Type B pancreatic cell (in vitro differentiated cells): ENCODE data around the gene CDK5RAP3. TPM values are rescaled to one million over a fixed set of nuclear protein-coding genes. Genes with fewer than 3 reads are reported as not detected.

Experiments used
- DNase-seq: peaks from one replicate; pipeline ENCODE4 v3.0.0; 2021; ENCODE audit warnings: mixed read lengths; ENCODE audit not compliant: unreplicated experiment; ENCODE audit errors: extremely low spot score
- H3K27ac Mint-ChIP-seq: 2 replicates; pipeline ENCODE4 v1.8.0; 2021; ENCODE audit warnings: mild to moderate bottlenecking, mixed read lengths
- H3K27me3 Mint-ChIP-seq: 2 replicates; pipeline ENCODE4 v1.8.0; 2021; ENCODE audit warnings: mixed read lengths
- H3K36me3 Mint-ChIP-seq: 2 replicates; pipeline ENCODE4 v1.8.0; 2021; ENCODE audit warnings: mixed read lengths
- H3K4me1 Mint-ChIP-seq: one replicate; pipeline ENCODE4 v1.8.0; 2021; ENCODE audit warnings: mixed read lengths; ENCODE audit not compliant: unreplicated experiment
- H3K4me3 Mint-ChIP-seq: 2 replicates; pipeline ENCODE4 v1.8.0; 2021; ENCODE audit warnings: mild to moderate bottlenecking, mixed read lengths
- H3K9me3 Mint-ChIP-seq: 2 replicates; pipeline ENCODE4 v1.8.0; 2021; ENCODE audit warnings: mixed read lengths
- total RNA-seq: library from RNA; stranded (reverse); gene quantifications from 2 replicates; pipeline ENCODE4 v1.2.1, GENCODE V29; 2021; ENCODE audit warnings: low replicate concordance
- TF ChIP-seq, protein P1 (sequence below): fragments of 200-600 bp; sonication (generic); conservative IDR thresholded peaks from 2 replicates; pipeline ENCODE4 v1.5.0; 2021; ENCODE audit warnings: antibody characterized with exemption, mild to moderate bottlenecking

Gene CDK5RAP3
- total RNA-seq, 1 donor from 2014 or later, result 217 TPM

DNA sequence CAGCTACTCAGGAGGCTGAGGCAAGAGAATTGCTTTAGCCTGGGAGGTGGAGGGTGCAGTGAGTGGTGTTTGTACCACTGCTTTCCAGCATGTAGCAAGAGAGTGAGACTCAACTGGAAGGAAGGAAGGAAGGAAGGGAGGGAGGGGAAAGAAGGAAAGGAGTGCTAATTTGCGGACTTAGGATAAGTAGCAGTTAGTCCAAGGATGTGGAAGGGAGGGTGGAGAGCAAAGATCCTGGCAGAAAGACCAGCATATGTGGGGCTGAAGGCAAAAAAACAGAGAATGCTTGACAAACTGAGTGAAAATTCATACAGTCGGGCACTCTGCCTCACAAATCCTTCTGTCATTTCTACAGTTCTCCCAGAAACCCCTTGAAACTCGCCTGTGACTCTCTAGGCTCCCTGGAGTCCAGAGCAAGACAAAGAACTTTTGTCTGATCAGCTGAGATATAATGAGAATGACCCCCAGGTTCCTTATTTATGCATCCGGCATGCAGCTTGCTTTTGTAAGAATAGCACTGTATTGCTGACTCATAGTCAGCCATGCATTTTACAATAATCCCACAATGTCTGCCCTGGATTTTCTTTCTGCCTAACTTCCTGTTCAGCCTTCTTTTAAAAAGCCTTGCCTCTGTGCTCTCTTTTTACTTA lies 31.5 kb downstream of the CDK5RAP3 start:
- H3K27me3 Mint-ChIP-seq, result peaks cover 13% of the 10 kb centered on the region
- H3K36me3 Mint-ChIP-seq, result no peaks in the 10 kb centered on the region
- peak overlapping the region; percentile 60 for H3K4me3 Mint-ChIP-seq
- DNase-seq, result no peak
- peaks cover 45% of the 10 kb centered on the region for H3K4me1 Mint-ChIP-seq
- TF ChIP-seq, protein P1, sequence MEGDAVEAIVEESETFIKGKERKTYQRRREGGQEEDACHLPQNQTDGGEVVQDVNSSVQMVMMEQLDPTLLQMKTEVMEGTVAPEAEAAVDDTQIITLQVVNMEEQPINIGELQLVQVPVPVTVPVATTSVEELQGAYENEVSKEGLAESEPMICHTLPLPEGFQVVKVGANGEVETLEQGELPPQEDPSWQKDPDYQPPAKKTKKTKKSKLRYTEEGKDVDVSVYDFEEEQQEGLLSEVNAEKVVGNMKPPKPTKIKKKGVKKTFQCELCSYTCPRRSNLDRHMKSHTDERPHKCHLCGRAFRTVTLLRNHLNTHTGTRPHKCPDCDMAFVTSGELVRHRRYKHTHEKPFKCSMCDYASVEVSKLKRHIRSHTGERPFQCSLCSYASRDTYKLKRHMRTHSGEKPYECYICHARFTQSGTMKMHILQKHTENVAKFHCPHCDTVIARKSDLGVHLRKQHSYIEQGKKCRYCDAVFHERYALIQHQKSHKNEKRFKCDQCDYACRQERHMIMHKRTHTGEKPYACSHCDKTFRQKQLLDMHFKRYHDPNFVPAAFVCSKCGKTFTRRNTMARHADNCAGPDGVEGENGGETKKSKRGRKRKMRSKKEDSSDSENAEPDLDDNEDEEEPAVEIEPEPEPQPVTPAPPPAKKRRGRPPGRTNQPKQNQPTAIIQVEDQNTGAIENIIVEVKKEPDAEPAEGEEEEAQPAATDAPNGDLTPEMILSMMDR, result no peak
- peak overlapping the region; percentile 81 for H3K27ac Mint-ChIP-seq
- no peaks in the 10 kb centered on the region for H3K9me3 Mint-ChIP-seq

DNA sequence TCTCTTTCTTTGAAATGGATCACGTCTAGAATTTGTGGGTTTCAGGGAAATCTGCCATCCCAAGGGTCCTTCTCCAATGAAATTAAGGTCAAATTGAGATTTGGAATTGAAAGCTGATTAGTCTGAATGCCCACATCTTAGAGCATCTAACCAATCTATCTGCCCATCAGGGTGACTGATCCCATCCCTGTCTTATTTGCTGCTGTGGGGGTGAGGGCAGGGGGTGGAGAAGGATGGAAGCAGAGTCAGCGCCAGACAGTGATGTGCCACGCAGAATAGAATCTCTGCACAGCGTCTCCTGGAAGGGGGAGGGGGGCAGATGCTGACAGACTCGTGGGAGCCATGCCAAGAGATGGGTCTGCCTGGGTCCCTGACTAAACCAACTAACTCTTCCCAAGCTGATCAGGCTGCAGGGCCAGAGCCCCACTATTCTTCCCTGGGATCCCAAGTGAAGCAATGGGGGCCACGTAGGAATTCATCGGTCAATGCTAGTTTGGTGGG lies 32.1 kb downstream of the CDK5RAP3 start:
- peak overlapping the region; percentile 60 for H3K4me3 Mint-ChIP-seq
- no peaks in the 10 kb centered on the region for H3K36me3 Mint-ChIP-seq
- no peak for DNase-seq
- H3K4me1 Mint-ChIP-seq, result peaks cover 45% of the 10 kb centered on the region
- peaks cover 13% of the 10 kb centered on the region for H3K27me3 Mint-ChIP-seq
- peak overlapping the region; percentile 81 for H3K27ac Mint-ChIP-seq
- TF ChIP-seq, protein P1, result no peak
- no peaks in the 10 kb centered on the region for H3K9me3 Mint-ChIP-seq

DNA sequence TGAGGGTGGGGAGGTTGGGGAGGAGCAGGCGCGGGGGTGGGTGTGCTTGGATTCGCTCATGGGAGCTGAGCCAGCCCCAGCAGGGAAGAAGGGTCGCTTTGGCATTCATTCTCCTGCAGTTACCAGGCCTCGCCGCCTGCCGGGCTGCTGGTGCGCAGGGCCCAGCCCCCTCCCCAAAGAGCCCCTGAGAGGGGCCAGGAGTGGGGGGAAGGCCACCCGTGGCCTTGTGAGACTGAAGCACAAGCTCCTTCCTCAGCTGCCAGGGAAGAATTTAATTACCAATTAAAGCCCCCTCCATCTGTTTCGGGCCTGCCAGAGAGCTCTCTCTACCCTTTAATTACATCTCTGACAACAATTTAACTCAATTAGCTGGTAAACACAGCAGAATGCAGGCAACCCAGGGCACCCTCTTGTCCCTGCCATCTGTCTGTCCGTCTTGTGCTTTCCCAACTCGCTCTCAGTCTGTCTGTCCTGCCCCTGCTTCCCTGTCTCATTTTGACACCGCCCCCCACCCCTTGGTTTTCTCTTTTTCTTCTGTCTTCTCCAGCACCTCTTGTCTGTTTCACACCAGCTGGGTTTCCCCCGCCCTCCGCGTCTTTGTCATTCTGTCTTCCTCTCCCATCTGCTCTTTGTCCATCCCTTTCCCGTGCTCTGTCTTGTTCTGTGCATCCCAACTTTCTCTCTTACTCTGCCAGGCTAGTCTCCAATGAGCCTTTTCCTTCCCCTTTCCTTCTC lies 32.7 kb downstream of the CDK5RAP3 start:
- no peak for DNase-seq
- H3K27ac Mint-ChIP-seq, result peak overlapping the region; percentile 81
- H3K27me3 Mint-ChIP-seq, result peaks cover 13% of the 10 kb centered on the region
- H3K4me3 Mint-ChIP-seq, result peak overlapping the region; percentile 60
- H3K9me3 Mint-ChIP-seq, result no peaks in the 10 kb centered on the region
- no peaks in the 10 kb centered on the region for H3K36me3 Mint-ChIP-seq
- TF ChIP-seq, protein P1, result peak; percentile 70
- H3K4me1 Mint-ChIP-seq, result peaks cover 47% of the 10 kb centered on the region

DNA sequence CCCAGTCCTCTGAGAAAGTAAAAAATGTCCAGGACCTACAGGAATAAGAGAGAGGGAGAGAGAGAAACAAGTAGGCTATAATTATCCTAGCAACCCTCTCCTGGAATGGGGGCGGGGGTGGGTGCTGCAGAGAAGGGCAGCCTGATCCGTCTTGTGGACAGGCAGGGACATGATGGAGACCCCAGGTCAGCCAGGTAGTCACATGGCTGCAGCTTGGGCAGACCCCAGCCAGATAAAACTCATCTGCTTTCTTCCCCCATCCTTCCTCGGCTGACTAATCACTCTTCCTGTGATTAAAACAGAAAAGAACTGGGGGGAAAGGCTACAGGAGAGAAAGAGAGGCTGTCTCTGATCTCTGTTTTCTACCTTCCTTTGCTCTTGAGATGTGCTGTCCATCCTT lies 34.1 kb downstream of the CDK5RAP3 start:
- H3K4me1 Mint-ChIP-seq, result peaks cover 42% of the 10 kb centered on the region
- H3K27ac Mint-ChIP-seq, result no peak overlapping the region

DNA sequence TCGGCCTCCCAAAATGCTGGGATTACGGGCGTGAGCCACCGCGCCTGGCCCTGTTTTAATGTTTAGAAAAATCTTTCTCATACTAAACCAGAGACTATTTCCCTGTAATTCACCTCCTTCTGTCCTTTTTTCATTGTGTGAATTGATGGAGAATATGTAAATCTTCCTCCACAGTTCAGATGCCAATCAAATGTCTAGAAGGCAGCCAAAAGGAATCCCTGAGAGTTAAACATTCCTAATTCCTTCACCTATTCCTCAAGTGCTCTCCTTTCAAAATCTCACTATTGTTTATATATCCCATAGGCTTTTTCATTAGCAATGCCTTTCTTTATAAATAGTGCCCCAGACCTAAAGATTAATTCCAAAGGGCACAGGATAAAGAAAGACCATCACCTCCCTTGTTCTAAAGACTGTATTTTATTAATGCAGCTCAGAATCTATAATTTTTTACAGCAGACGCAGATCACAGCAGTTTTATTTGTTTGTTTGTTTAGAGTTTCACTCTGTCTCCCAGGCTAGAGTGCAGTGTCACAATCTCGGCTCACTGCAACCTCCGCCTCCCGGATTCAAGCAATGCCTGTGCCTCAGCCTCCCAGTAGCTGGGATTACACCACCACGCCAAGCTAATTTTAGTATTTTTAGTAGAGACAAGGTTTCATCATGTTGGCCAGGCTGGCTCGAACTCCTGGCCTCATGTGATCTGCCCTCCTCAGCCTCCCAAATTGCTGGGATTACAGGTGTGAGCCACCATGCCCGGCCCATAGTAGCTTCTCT lies 36.2 kb downstream of the CDK5RAP3 start:
- H3K9me3 Mint-ChIP-seq, result no peaks in the 10 kb centered on the region
- H3K27ac Mint-ChIP-seq, result no peak overlapping the region
- DNase-seq, result no peak
- H3K27me3 Mint-ChIP-seq, result peaks cover 12% of the 10 kb centered on the region
- peaks cover 44% of the 10 kb centered on the region for H3K4me1 Mint-ChIP-seq
- H3K36me3 Mint-ChIP-seq, result no peaks in the 10 kb centered on the region
- H3K4me3 Mint-ChIP-seq, result no peak overlapping the region
- TF ChIP-seq, protein P1, result no peak

More for the DNA sequence above, 34.1 kb downstream of the CDK5RAP3 start:
- TF ChIP-seq, protein P1, result no peak
- Mint-ChIP-seq H3K27me3 (peaks cover 8% of the 10 kb centered on the region), H3K4me3 (no peak overlapping the region), H3K9me3 (no peaks in the 10 kb centered on the region), H3K36me3 (no peaks in the 10 kb centered on the region)
- DNase-seq, result no peak
